KMS-11 (cell line): Measurements from ENCODE around the gene MYL1.

ENCODE experiments used
- H2AFZ ChIP-seq: fragments of 200-600 bp; sonication (generic); 2 replicates; pipeline ENCODE4 v1.6.1; 2016; ENCODE audit warnings: antibody characterized with exemption, mixed run types, low read depth
- H3K27ac ChIP-seq: fragments of 200-600 bp; sonication (generic); 2 replicates; pipeline ENCODE4 v1.6.1; 2016; ENCODE audit warnings: mild to moderate bottlenecking, mixed run types
- H3K27me3 ChIP-seq: fragments of 200-600 bp; sonication (generic); 2 replicates; pipeline ENCODE4 v1.6.1; 2017; ENCODE audit warnings: mild to moderate bottlenecking, low read depth, mixed run types, moderate library complexity; ENCODE audit not compliant: insufficient read depth
- H3K36me3 ChIP-seq: fragments of 200-600 bp; sonication (generic); 2 replicates; pipeline ENCODE4 v1.6.1; 2017; ENCODE audit warnings: mild to moderate bottlenecking, mixed run types; ENCODE audit not compliant: insufficient read depth
- H3K4me1 ChIP-seq: fragments of 200-600 bp; sonication (generic); 2 replicates; pipeline ENCODE4 v1.6.1; 2016; ENCODE audit warnings: mild to moderate bottlenecking, low read depth, mixed run types; ENCODE audit not compliant: poor library complexity, severe bottlenecking
- H3K4me2 ChIP-seq: fragments of 200-600 bp; sonication (generic); 2 replicates; pipeline ENCODE4 v1.7.0; 2016; ENCODE audit warnings: mild to moderate bottlenecking, mixed run types
- H3K4me3 ChIP-seq: fragments of 200-600 bp; sonication (generic); IDR thresholded peaks from 2 replicates; pipeline ENCODE4 v1.6.1; 2017; ENCODE audit warnings: low read depth, low read length, mixed read lengths; ENCODE audit not compliant: insufficient read depth
- H3K79me2 ChIP-seq: fragments of 200-600 bp; sonication (generic); 2 replicates; pipeline ENCODE4 v1.6.1; 2016; ENCODE audit warnings: low read depth, mixed run types; ENCODE audit not compliant: insufficient read depth
- H3K9ac ChIP-seq: fragments of 200-600 bp; sonication (generic); 2 replicates; pipeline ENCODE4 v1.6.1; 2016; ENCODE audit warnings: mild to moderate bottlenecking, mixed run types
- H4K20me1 ChIP-seq: fragments of 200-600 bp; sonication (generic); 2 replicates; pipeline ENCODE4 v1.6.1; 2016; ENCODE audit warnings: mild to moderate bottlenecking, mixed run types; ENCODE audit not compliant: insufficient read depth
- CTCF ChIP-seq: fragments of 200-600 bp; sonication (generic); conservative IDR thresholded peaks from 2 replicates; pipeline ENCODE4 v1.6.1; 2017; ENCODE audit warnings: low read depth, mild to moderate bottlenecking, antibody characterized with exemption, low read length, moderate library complexity, mixed read lengths

The MYL1 gene

GRCh38 chr2:210356944-210357343 lies 42.0 kb upstream of the MYL1 start:
- Histone ChIP-seq H4K20me1 (no peaks in the 10 kb centered on the region), H3K9ac (no peak overlapping the region), H2AFZ (no peak overlapping the region), H3K27ac (no peak overlapping the region), H3K4me2 (no peak overlapping the region), H3K4me3 (no peak overlapping the region), H3K79me2 (no peaks in the 10 kb centered on the region), H3K27me3 (no peaks in the 10 kb centered on the region), H3K36me3 (no peaks in the 10 kb centered on the region), H3K4me1 (peaks cover 6% of the 10 kb centered on the region)
- no peak for TF ChIP-seq CTCF

GRCh38 chr2:210337159-210337558 lies 22.2 kb upstream of the MYL1 start:
- no peaks in the 10 kb centered on the region for H3K36me3 ChIP-seq
- no peak overlapping the region for H3K27ac ChIP-seq
- no peaks in the 10 kb centered on the region for H4K20me1 ChIP-seq
- no peak overlapping the region for H3K9ac ChIP-seq
- H3K4me2 ChIP-seq = no peak overlapping the region
- H3K4me3 ChIP-seq = no peak overlapping the region
- H3K4me1 ChIP-seq = no peaks in the 10 kb centered on the region
- no peaks in the 10 kb centered on the region for H3K79me2 ChIP-seq
- no peak overlapping the region for H2AFZ ChIP-seq
- H3K27me3 ChIP-seq = no peaks in the 10 kb centered on the region
- no peak for TF ChIP-seq CTCF

- Histone ChIP-seq H4K20me1 (no peaks in the 10 kb centered on the region), H3K27me3 (no peaks in the 10 kb centered on the region), H2AFZ (no peak overlapping the region)
Observed at GRCh38 chr2:210324906-210325305, 9.9 kb upstream of the MYL1 start.

GRCh38 chr2:210324458-210324857 lies 9.5 kb upstream of the MYL1 start:
- H3K79me2 ChIP-seq = no peaks in the 10 kb centered on the region
- no peak overlapping the region for H3K4me2 ChIP-seq
- H2AFZ ChIP-seq = no peak overlapping the region
- H3K27ac ChIP-seq = no peak overlapping the region
- no peaks in the 10 kb centered on the region for H3K27me3 ChIP-seq
- H3K4me3 ChIP-seq = no peak overlapping the region
- TF ChIP-seq CTCF = no peak
- H3K36me3 ChIP-seq = no peaks in the 10 kb centered on the region
- H3K9ac ChIP-seq = no peak overlapping the region
- H4K20me1 ChIP-seq = no peaks in the 10 kb centered on the region
- no peaks in the 10 kb centered on the region for H3K4me1 ChIP-seq

More at GRCh38 chr2:210324906-210325305, 9.9 kb upstream of the MYL1 start:
- Histone ChIP-seq H3K27ac (no peak overlapping the region), H3K4me3 (no peak overlapping the region), H3K4me1 (no peaks in the 10 kb centered on the region), H3K36me3 (no peaks in the 10 kb centered on the region), H3K79me2 (no peaks in the 10 kb centered on the region), H3K9ac (no peak overlapping the region), H3K4me2 (no peak overlapping the region)
- TF ChIP-seq CTCF = no peak
